HG02973 (cell line): ENCODE results near the gene PLA2G2C.
"Not testable (repeated sequence)": the region's sequence is repeated elsewhere in the genome, so short reads cannot be mapped to it uniquely, and the experiment has no call there.

Experiments
- ATAC-seq: cut with Tn5 transposase; IDR thresholded peaks from one replicate; pipeline ENCODE4 v1.9.1; 2021; ENCODE audit warnings: moderate library complexity; ENCODE audit not compliant: unreplicated experiment

The PLA2G2C gene

GRCh38 chr1:20185834-20186782 lies at the start of gene PLA2G2C, which contains the start of gene UBXN10:
Gene PLA2G2C, minus strand, starts transcription at chr1:20186518. Its CDS starts 9,155 bp downstream, at chr1:20177363.
Gene UBXN10, plus strand, starts transcription at chr1:20186096. Its CDS starts 4,466 bp downstream, at chr1:20190562.
- no peak for ATAC-seq

GRCh38 chr1:20234788-20235535 lies 48.6 kb upstream of the PLA2G2C start:
- no peak for ATAC-seq

GRCh38 chr1:20233866-20234265 lies 47.5 kb upstream of the PLA2G2C start:
- no peak for ATAC-seq

- no peak for ATAC-seq
These were observed 47.1 kb upstream of the PLA2G2C start for GRCh38 chr1:20233394-20233793.

GRCh38 chr1:20232564-20232963 lies 46.2 kb upstream of the PLA2G2C start:
- not testable (repeated sequence) for ATAC-seq

- no peak for ATAC-seq
These were observed 42.9 kb upstream of the PLA2G2C start for GRCh38 chr1:20229171-20229570.

GRCh38 chr1:20228314-20228825 lies 42.1 kb upstream of the PLA2G2C start:
- ATAC-seq: no peak

GRCh38 chr1:20227704-20228103 lies 41.4 kb upstream of the PLA2G2C start:
- no peak for ATAC-seq

- ATAC-seq: no peak
These were observed 38.2 kb upstream of the PLA2G2C start for GRCh38 chr1:20224546-20224945.

- no peak for ATAC-seq
These were observed 37.5 kb upstream of the PLA2G2C start for GRCh38 chr1:20223551-20224419.

GRCh38 chr1:20223106-20223505 lies 36.8 kb upstream of the PLA2G2C start:
- no peak for ATAC-seq

- ATAC-seq: no peak
These were observed 33.7 kb upstream of the PLA2G2C start for GRCh38 chr1:20220036-20220435.

GRCh38 chr1:20219053-20219452 lies 32.7 kb upstream of the PLA2G2C start:
- not testable (repeated sequence) for ATAC-seq

- no peak for ATAC-seq
These were observed 30.3 kb upstream of the PLA2G2C start for GRCh38 chr1:20216574-20216973.

- no peak for ATAC-seq
These were observed 29.4 kb upstream of the PLA2G2C start for GRCh38 chr1:20215716-20216115.

- ATAC-seq: no peak
These were observed 26.5 kb upstream of the PLA2G2C start for GRCh38 chr1:20212685-20213331.

GRCh38 chr1:20212085-20212684 lies 25.9 kb upstream of the PLA2G2C start:
- no peak for ATAC-seq

GRCh38 chr1:20211511-20211931 lies 25.2 kb upstream of the PLA2G2C start:
- ATAC-seq: no peak

GRCh38 chr1:20210736-20211460 lies 24.6 kb upstream of the PLA2G2C start:
- ATAC-seq: no peak
